Measurements from ENCODE around the gene UBA6. TPM values are rescaled to one million over a fixed set of nuclear protein-coding genes. Genes with fewer than 3 reads are reported as not detected.

UBA6 gene
- total and polyA plus RNA-seq, 8 donors, result 57.6 to 80.9 (median 63.8) TPM

DNA sequence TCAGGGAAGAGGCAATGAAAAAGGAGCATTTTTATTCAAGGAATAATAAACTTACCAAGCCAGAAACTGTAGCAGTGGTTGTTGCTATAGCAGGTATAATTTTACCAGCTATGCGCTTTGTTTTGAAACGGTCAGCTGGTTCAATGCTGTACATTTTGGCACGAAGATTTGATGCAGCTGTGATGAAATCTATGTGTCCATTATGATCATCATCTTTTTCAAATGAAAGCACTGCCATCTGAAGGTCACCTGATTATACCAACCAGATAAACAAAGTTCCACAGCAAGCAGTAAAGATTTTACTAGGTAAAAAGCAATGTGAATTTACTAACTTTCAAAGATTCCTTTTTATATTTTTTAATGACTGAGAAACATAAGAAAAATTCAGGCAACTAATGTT is 76.0 kb downstream of the UBA6 start:
- intact Hi-C loops (cut with DNase I), result no loop called here
- no peak overlapping the region for H3K4me3 ChIP-seq
- ATAC-seq, result no peak
- DNase-seq, result no peak
- H3K27me3 ChIP-seq, result no peaks in the 10 kb centered on the region
- H3K36me3 ChIP-seq, result peaks cover 0 to 85% of the 10 kb centered on the region in 2 donors
- H3K4me1 ChIP-seq, result no peaks in the 10 kb centered on the region
- no peak overlapping the region for H3K27ac ChIP-seq
- H3K9me3 ChIP-seq, result no peaks in the 10 kb centered on the region
- TF ChIP-seq, protein P1, sequence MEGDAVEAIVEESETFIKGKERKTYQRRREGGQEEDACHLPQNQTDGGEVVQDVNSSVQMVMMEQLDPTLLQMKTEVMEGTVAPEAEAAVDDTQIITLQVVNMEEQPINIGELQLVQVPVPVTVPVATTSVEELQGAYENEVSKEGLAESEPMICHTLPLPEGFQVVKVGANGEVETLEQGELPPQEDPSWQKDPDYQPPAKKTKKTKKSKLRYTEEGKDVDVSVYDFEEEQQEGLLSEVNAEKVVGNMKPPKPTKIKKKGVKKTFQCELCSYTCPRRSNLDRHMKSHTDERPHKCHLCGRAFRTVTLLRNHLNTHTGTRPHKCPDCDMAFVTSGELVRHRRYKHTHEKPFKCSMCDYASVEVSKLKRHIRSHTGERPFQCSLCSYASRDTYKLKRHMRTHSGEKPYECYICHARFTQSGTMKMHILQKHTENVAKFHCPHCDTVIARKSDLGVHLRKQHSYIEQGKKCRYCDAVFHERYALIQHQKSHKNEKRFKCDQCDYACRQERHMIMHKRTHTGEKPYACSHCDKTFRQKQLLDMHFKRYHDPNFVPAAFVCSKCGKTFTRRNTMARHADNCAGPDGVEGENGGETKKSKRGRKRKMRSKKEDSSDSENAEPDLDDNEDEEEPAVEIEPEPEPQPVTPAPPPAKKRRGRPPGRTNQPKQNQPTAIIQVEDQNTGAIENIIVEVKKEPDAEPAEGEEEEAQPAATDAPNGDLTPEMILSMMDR (IDR thresholded peaks at IDR 0.05), result no peak

DNA sequence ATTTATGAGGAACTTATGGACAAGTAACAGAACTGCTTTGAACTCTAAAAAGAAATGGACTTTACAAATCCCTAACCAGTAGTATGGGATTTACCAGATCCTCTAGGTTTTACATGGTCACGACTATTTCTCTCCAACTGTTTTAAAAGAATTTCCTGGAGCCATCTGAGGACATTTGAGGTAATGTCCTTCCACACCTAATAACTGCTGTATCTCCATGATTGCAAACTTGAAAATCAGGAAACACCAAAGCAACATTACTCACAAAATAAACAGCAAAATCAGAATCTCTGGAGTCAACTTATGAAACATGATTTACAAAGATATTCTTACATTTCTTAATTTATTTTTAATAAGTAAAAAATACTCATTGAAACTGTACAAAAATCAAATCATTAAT is 84.5 kb downstream of the UBA6 start:
- intact Hi-C loops (cut with DNase I), result no loop called here
- no peak for ATAC-seq
- H3K27ac ChIP-seq, result no peak overlapping the region
- H3K4me1 ChIP-seq, result no peaks in the 10 kb centered on the region
- peaks cover 0 to 3% of the 10 kb centered on the region in 2 donors for H3K9me3 ChIP-seq
- DNase-seq, result no peak
- TF ChIP-seq, protein P1 (IDR thresholded peaks at IDR 0.05), result no peak
- no peak overlapping the region for H3K4me3 ChIP-seq
- no peaks in the 10 kb centered on the region for H3K27me3 ChIP-seq
- H3K36me3 ChIP-seq, result peaks cover 0 to 44% of the 10 kb centered on the region in 2 donors

DNA sequence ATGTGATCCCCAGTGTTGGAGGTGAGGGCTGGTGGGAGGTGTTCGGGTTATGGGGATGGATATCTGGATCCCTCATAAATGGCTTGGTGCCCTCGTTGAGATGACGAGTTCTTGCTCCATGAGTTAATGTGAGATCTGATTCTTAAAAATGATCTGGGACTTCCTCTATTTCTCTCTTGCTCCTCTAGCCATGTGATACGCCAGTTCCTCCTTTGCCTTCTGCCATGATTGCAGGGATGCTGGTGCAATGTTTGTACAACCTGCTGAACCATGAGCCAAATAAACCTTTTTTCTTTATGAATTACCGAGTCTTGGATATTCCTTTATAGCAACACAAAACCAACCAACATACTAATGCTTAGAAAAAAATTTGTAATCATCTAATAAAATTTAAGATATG is 85.8 kb downstream of the UBA6 start:
- peaks cover 0 to 32% of the 10 kb centered on the region in 2 donors for H3K36me3 ChIP-seq
- no peak for ATAC-seq
- intact Hi-C loops (cut with DNase I), result no loop called here

DNA sequence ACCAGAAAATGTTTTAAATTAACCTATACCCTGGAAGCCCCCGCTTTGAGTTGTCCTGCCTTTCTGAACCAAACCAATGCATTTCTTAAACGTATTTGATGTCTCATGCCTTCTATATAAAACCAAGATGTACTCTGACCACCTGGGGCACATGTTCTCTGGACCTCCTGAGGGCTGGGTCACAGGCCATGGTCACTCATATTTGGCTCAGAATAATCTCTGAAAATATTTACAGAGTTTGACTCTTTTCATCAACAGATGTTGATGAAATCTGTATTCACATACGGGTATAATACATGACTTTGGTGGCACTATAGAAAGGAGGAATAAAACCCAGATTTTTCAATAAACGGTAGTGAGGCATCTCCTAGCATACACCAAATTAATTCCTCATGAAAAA is 86.8 kb downstream of the UBA6 start:
- TF ChIP-seq, protein P1 (IDR thresholded peaks at IDR 0.05), result no peak
- no peaks in the 10 kb centered on the region for H3K4me1 ChIP-seq
- ATAC-seq (no peak), DNase-seq (no peak)
- no peaks in the 10 kb centered on the region for H3K27me3 ChIP-seq
- intact Hi-C loops (cut with DNase I), result no loop called here
- no peak overlapping the region for H3K4me3 ChIP-seq
- peaks cover 0 to 10% of the 10 kb centered on the region in 2 donors for H3K9me3 ChIP-seq
- H3K27ac ChIP-seq, result no peak overlapping the region
- peaks cover 0 to 23% of the 10 kb centered on the region in 2 donors for H3K36me3 ChIP-seq

More for the DNA sequence above, 85.8 kb downstream of the UBA6 start:
- no peaks in the 10 kb centered on the region for H3K4me1 ChIP-seq
- H3K9me3 ChIP-seq, result peaks cover 0 to 5% of the 10 kb centered on the region in 2 donors
- no peak overlapping the region for H3K27ac ChIP-seq
- TF ChIP-seq, protein P1 (IDR thresholded peaks at IDR 0.05), result no peak
- DNase-seq, result no peak
- H3K4me3 ChIP-seq, result no peak overlapping the region
- no peaks in the 10 kb centered on the region for H3K27me3 ChIP-seq

DNA sequence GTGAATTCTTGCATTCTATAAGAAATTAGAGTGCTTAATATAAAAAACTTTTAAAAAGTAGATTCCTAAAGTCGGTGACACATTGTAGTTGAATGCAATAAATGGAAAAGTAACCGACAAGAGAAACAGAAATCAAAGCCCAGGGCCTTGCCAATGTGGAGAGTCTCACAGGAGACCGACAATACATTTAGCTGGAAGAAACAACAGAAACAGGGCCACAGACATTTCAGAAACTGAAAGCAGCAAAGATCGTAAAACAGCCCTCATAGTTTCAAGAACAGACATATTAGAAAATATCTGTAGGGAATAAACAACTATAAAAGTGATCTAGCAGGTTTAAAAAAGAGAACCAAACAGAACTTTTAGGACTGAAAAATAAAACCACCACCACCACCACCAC is 92.9 kb downstream of the UBA6 start:
- no peaks in the 10 kb centered on the region for H3K36me3 ChIP-seq
- DNase-seq, result no peak
- H3K27ac ChIP-seq, result no peak overlapping the region
- TF ChIP-seq, protein P1 (IDR thresholded peaks at IDR 0.05), result no peak
- H3K9me3 ChIP-seq, result peaks cover 0 to 7% of the 10 kb centered on the region in 2 donors
- no peak for ATAC-seq
- no peak overlapping the region for H3K4me3 ChIP-seq
- intact Hi-C loops (cut with DNase I), result no loop called here
- H3K27me3 ChIP-seq, result no peaks in the 10 kb centered on the region
- no peaks in the 10 kb centered on the region for H3K4me1 ChIP-seq
